HG03558 (cell line): ENCODE data around the gene ZNF831.

Source experiments
- ATAC-seq: cut with Tn5 transposase; IDR thresholded peaks from one replicate; pipeline ENCODE4 v1.9.1; 2021; ENCODE audit warnings: moderate number of reproducible peaks; ENCODE audit not compliant: unreplicated experiment; ENCODE audit errors: extremely low read depth

Gene ZNF831

GRCh38 chr20:59154317-59155013, 9.2 kb upstream of the ZNF831 start:
- ATAC-seq = no peak

- no peak for ATAC-seq
Measured at GRCh38 chr20:59157064-59157463, 6.6 kb upstream of the ZNF831 start.

GRCh38 chr20:59157531-59157930, 6.1 kb upstream of the ZNF831 start:
- no peak for ATAC-seq

- ATAC-seq = no peak
Measured at GRCh38 chr20:59157961-59158541, 5.6 kb upstream of the ZNF831 start.

- no peak for ATAC-seq
Measured at GRCh38 chr20:59158673-59159072, 4.9 kb upstream of the ZNF831 start.

GRCh38 chr20:59159091-59159490, 4.5 kb upstream of the ZNF831 start:
- no peak for ATAC-seq

GRCh38 chr20:59159493-59160376, 3.9 kb upstream of the ZNF831 start:
- no peak for ATAC-seq

GRCh38 chr20:59160389-59161115, 3.1 kb upstream of the ZNF831 start:
- ATAC-seq = no peak

GRCh38 chr20:59161721-59162120, 1.9 kb upstream of the ZNF831 start:
- no peak for ATAC-seq

GRCh38 chr20:59164686-59165391, 1.2 kb downstream of the ZNF831 start:
- ATAC-seq = no peak

GRCh38 chr20:59165396-59165795, 1.8 kb downstream of the ZNF831 start:
- no peak for ATAC-seq

- ATAC-seq = no peak
Measured at GRCh38 chr20:59165891-59166709, 2.5 kb downstream of the ZNF831 start.

- no peak for ATAC-seq
Measured at GRCh38 chr20:59170406-59171349, 7.1 kb downstream of the ZNF831 start.

- ATAC-seq = no peak
Measured at GRCh38 chr20:59171986-59172385, 8.4 kb downstream of the ZNF831 start.

GRCh38 chr20:59173938-59174491, 10.4 kb downstream of the ZNF831 start:
- ATAC-seq = no peak

GRCh38 chr20:59175002-59175401, 11.4 kb downstream of the ZNF831 start:
- no peak for ATAC-seq

- ATAC-seq = no peak
Measured at GRCh38 chr20:59175861-59176260, 12.2 kb downstream of the ZNF831 start.

GRCh38 chr20:59176812-59177211, 13.2 kb downstream of the ZNF831 start:
- ATAC-seq = no peak
